ENCODE measurements around the gene AFF3. TPM values are rescaled to one million over a fixed set of nuclear protein-coding genes. Genes with fewer than 3 reads are reported as not detected.

Gene AFF3
- total RNA-seq, 1 experiment from 2014 or later = not detected

- no peak for TF ChIP-seq CTCF (IDR thresholded peaks at IDR 0.05; ENCODE audit: unreplicated experiment)
- H3K9me3 Mint-ChIP-seq (ENCODE audit: low read depth, unreplicated experiment) = no peaks in the 10 kb centered on the region
- H3K4me3 Mint-ChIP-seq (ENCODE audit: low read depth, unreplicated experiment) = no peak overlapping the region
- intact Hi-C loops (cut with micrococcal nuclease; ENCODE audit: unreplicated experiment) = no loop called here
- peaks cover 79% of the 10 kb centered on the region for H3K27me3 Mint-ChIP-seq (ENCODE audit: unreplicated experiment)
- BruUV-seq (replicated peaks) = no TSS peak
- no peaks in the 10 kb centered on the region for H3K36me3 Mint-ChIP-seq (ENCODE audit: insufficient read depth, unreplicated experiment)
- H3K27ac Mint-ChIP-seq (ENCODE audit: unreplicated experiment) = no peak overlapping the region
- no peak for DNase-seq
- no peaks in the 10 kb centered on the region for H3K4me1 Mint-ChIP-seq (ENCODE audit: low read depth, unreplicated experiment)
- CTCF ChIA-PET = no interaction called here
Measured at GRCh38 chr2:100185516-100185915, 43.1 kb upstream of the AFF3 start.

- Mint-ChIP-seq H3K36me3 (ENCODE audit: insufficient read depth, unreplicated experiment) (no peaks in the 10 kb centered on the region), H3K4me3 (ENCODE audit: low read depth, unreplicated experiment) (no peak overlapping the region), H3K27me3 (ENCODE audit: unreplicated experiment) (peaks cover 84% of the 10 kb centered on the region), H3K9me3 (ENCODE audit: low read depth, unreplicated experiment) (no peaks in the 10 kb centered on the region), H3K4me1 (ENCODE audit: low read depth, unreplicated experiment) (no peaks in the 10 kb centered on the region), H3K27ac (ENCODE audit: unreplicated experiment) (no peak overlapping the region)
- no TSS peak for BruUV-seq (replicated peaks)
- CTCF ChIA-PET = no interaction called here
- intact Hi-C loops (cut with micrococcal nuclease; ENCODE audit: unreplicated experiment) = no loop called here
- TF ChIP-seq CTCF (IDR thresholded peaks at IDR 0.05; ENCODE audit: unreplicated experiment) = no peak
- DNase-seq = no peak
Measured at GRCh38 chr2:100185105-100185504, 42.7 kb upstream of the AFF3 start.

DNA sequence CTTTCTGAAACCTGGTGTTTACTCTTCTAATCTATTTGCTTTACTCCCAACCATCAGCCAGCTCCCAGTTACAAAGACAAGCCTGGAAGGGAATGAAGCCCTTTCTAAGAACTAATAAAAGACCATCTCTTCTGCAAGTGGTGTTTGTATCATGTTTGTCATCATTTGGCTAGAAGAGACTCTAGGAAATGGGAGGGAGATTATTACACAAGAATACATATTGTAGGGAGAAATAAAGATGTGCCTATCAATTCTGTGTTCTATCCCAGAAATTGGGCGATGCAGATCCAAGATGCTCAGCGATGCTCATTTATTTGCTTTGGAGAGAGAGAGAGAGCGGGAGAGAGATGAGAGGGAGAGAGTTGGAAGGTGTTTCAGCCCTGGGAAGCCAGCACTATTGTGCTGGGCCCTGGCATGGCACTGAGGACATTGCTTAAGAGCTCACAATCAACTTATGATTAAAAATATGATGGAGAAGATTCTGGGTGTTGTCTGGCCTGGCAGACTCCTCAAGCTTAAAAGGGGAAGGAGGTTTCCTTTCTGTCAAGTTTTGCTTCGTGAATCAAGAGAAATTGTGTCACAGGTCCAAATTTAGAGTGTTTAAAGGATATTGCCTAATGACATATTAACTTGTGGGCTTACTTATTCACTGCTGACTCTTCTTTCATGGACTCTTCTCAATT is 41.8 kb upstream of the AFF3 start:
- H3K36me3 Mint-ChIP-seq (ENCODE audit: insufficient read depth, unreplicated experiment) = no peaks in the 10 kb centered on the region
- no peak for DNase-seq
- H3K27me3 Mint-ChIP-seq (ENCODE audit: unreplicated experiment) = peaks cover 79% of the 10 kb centered on the region
- no peaks in the 10 kb centered on the region for H3K9me3 Mint-ChIP-seq (ENCODE audit: low read depth, unreplicated experiment)
- no peak overlapping the region for H3K4me3 Mint-ChIP-seq (ENCODE audit: low read depth, unreplicated experiment)
- no peak for TF ChIP-seq CTCF (IDR thresholded peaks at IDR 0.05; ENCODE audit: unreplicated experiment)
- no peaks in the 10 kb centered on the region for H3K4me1 Mint-ChIP-seq (ENCODE audit: low read depth, unreplicated experiment)
- CTCF ChIA-PET = no interaction called here
- H3K27ac Mint-ChIP-seq (ENCODE audit: unreplicated experiment) = no peak overlapping the region
- BruUV-seq (replicated peaks) = no TSS peak
- intact Hi-C loops (cut with micrococcal nuclease; ENCODE audit: unreplicated experiment) = no loop called here

DNA sequence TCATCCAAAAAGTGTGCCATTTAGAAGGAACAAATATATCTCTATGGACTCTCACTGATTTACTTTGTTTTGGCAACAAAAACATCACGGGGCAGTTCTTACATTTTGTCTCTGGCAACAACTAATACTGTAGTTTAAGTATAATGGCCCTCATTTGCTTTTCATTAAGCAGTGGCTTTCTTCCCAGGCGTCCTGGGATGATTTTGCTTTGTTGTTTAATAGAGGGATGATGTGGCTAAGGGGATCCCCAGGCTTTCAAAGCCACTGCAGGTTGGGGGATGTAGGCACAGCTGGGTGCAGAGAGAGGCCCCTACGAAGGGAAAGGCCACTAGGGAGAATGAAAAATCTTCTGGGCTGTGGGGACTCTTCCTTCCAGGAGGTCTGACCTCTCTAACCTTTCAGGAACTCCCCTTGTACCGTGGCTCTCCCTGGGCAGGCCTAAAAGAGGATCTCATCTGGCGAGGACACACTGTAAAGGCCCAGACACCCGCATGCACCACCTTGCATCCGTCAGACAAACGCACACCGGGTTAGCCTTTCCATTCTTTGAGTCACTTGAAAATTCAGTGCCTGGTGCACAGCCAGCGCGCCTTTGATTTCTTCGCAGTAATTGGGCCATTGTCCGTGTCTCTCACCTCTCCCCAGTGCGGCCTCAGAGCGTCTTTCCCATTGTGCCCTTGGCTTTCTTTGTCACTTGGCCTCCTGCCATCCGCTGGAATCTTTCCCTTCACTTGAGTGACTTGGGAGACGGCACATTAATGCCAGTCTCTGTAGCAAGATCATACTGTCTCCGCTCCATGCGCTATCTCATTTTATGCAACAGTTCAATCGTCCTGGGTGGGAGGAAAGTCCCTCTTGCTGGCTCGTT is 40.3 kb upstream of the AFF3 start:
- no peaks in the 10 kb centered on the region for H3K9me3 Mint-ChIP-seq (ENCODE audit: low read depth, unreplicated experiment)
- DNase-seq = no peak
- TF ChIP-seq CTCF (IDR thresholded peaks at IDR 0.05; ENCODE audit: unreplicated experiment) = no peak
- intact Hi-C loops (cut with micrococcal nuclease; ENCODE audit: unreplicated experiment) = loop anchor here (2.0 kb wide), 1 partner anchor 56 kb away; no protein-coding TSS in a partner anchor
- no peak overlapping the region for H3K4me3 Mint-ChIP-seq (ENCODE audit: low read depth, unreplicated experiment)
- no TSS peak for BruUV-seq (replicated peaks)
- H3K27ac Mint-ChIP-seq (ENCODE audit: unreplicated experiment) = no peak overlapping the region
- no peaks in the 10 kb centered on the region for H3K36me3 Mint-ChIP-seq (ENCODE audit: insufficient read depth, unreplicated experiment)
- no peaks in the 10 kb centered on the region for H3K4me1 Mint-ChIP-seq (ENCODE audit: low read depth, unreplicated experiment)
- peaks cover 66% of the 10 kb centered on the region for H3K27me3 Mint-ChIP-seq (ENCODE audit: unreplicated experiment)
- CTCF ChIA-PET = no interaction called here

Data from Calu3 (cell line).